A549 (cell line): ENCODE results near the gene CCT3.

Experiments used
- BHLHE40 ChIP-seq: IDR thresholded peaks from 2 replicates; pipeline ENCODE4 v1.6.1; 2012; ENCODE audit warnings: low read depth, low read length, inconsistent platforms
- EP300 ChIP-seq, 2 experiments: fragments of >200 bp; sonication (Bioruptor Twin); formaldehyde crosslinking; IDR thresholded peaks; 2 replicates in 1 of 2; 3 replicates in 1 of 2; pipeline ENCODE4 v1.6.1; 2016 to 2017
- GATA3 ChIP-seq: IDR thresholded peaks from 2 replicates; pipeline ENCODE4 v1.6.1; 2012; ENCODE audit warnings: borderline replicate concordance
- NPAS2 ChIP-seq: fragments of 250-450 bp; sonication (Bioruptor Pico); IDR thresholded peaks from 2 replicates; pipeline ENCODE4 v1.8.0; 2022; ENCODE audit warnings: mild to moderate bottlenecking, moderate library complexity, borderline replicate concordance
- POLR2AphosphoS2 ChIP-seq: conservative IDR thresholded peaks from 2 replicates; pipeline ENCODE4 v1.6.1; 2012; ENCODE audit warnings: low read length, improper control_type of control experiment, inconsistent platforms
- TF ChIP-seq, protein P1 (sequence below): fragments of >200 bp; sonication (Bioruptor Twin); formaldehyde crosslinking; IDR thresholded peaks from 3 replicates; pipeline ENCODE4 v1.5.1; 2016
- TF ChIP-seq, protein P2 (sequence below): fragments of 150-350 bp; IDR thresholded peaks from 2 replicates; pipeline ENCODE4 v1.6.1; 2014; ENCODE audit warnings: low read depth, mild to moderate bottlenecking, low read length
- TF ChIP-seq, protein P3 (sequence below): fragments of >200 bp; sonication (Bioruptor Twin); formaldehyde crosslinking; IDR thresholded peaks from 3 replicates; pipeline ENCODE4 v1.6.1; 2016

DNA sequence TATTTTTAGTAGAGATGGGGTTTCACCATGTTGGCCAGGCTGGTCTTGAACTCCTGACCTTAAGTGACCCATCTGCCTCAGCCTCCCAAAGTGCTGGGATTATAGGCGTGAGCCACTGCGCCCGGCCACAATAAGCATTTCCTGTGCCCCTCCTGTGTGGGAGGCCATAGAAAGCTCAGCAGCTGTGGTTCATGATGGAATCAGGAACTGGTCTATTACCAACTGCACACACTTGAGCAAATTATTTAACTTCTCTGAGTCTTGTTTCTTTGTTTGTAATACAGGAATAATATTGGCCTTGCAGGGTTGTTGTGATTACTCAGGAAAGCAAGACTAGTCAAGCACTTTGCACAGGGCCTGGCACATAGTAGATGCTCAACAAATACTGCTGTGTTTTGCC lies 45.9 kb upstream of the CCT3 start:
- TF ChIP-seq, protein P1, sequence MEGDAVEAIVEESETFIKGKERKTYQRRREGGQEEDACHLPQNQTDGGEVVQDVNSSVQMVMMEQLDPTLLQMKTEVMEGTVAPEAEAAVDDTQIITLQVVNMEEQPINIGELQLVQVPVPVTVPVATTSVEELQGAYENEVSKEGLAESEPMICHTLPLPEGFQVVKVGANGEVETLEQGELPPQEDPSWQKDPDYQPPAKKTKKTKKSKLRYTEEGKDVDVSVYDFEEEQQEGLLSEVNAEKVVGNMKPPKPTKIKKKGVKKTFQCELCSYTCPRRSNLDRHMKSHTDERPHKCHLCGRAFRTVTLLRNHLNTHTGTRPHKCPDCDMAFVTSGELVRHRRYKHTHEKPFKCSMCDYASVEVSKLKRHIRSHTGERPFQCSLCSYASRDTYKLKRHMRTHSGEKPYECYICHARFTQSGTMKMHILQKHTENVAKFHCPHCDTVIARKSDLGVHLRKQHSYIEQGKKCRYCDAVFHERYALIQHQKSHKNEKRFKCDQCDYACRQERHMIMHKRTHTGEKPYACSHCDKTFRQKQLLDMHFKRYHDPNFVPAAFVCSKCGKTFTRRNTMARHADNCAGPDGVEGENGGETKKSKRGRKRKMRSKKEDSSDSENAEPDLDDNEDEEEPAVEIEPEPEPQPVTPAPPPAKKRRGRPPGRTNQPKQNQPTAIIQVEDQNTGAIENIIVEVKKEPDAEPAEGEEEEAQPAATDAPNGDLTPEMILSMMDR: no peak
- TF ChIP-seq BHLHE40 (no peak), GATA3 (no peak), EP300 (IDR thresholded peaks at IDR 0.05) (no peak), NPAS2 (CRISPR knock-in tag) (no peak), POLR2AphosphoS2 (no peak)
- TF ChIP-seq, protein P2, sequence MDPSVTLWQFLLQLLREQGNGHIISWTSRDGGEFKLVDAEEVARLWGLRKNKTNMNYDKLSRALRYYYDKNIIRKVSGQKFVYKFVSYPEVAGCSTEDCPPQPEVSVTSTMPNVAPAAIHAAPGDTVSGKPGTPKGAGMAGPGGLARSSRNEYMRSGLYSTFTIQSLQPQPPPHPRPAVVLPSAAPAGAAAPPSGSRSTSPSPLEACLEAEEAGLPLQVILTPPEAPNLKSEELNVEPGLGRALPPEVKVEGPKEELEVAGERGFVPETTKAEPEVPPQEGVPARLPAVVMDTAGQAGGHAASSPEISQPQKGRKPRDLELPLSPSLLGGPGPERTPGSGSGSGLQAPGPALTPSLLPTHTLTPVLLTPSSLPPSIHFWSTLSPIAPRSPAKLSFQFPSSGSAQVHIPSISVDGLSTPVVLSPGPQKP: no peak
- TF ChIP-seq, protein P3, sequence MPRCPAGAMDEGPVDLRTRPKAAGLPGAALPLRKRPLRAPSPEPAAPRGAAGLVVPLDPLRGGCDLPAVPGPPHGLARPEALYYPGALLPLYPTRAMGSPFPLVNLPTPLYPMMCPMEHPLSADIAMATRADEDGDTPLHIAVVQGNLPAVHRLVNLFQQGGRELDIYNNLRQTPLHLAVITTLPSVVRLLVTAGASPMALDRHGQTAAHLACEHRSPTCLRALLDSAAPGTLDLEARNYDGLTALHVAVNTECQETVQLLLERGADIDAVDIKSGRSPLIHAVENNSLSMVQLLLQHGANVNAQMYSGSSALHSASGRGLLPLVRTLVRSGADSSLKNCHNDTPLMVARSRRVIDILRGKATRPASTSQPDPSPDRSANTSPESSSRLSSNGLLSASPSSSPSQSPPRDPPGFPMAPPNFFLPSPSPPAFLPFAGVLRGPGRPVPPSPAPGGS: no peak
